ENCODE results near the gene TENM4. TPM values are rescaled to one million over a fixed set of nuclear protein-coding genes. Genes with fewer than 3 reads are reported as not detected.

The TENM4 gene
- total and polyA plus RNA-seq, 10 of the 15 experiments (the other 5 are each of a cell fraction or from before 2014, with no cell fraction given): 0.03 to 0.12 (median 0.06) TPM; not detected in 7

- BruUV-seq (replicated peaks): no TSS peak
- no peak overlapping the region for H3K4me3 ChIP-seq
- H3K27me3 ChIP-seq (replicated peaks in 1 of 2; ENCODE audit: control insufficient read depth in 2 of 2, insufficient read depth in 2 of 2, low read length in 1 of 2): no peaks in the 10 kb centered on the region; a peak in 1 of 4 replicates
- ChIA-PET SMC1A (ENCODE audit: uncharacterized antibody, unreplicated experiment) (no interaction called here), RAD21 (ENCODE audit: unreplicated experiment) (no interaction called here), POLR2A (no interaction called here), CTCF (no interaction called here)
- in situ Hi-C loops (cut with MboI): no loop called here
- H3K9ac ChIP-seq (ENCODE audit: control insufficient read depth, insufficient read depth, low read length): no peak overlapping the region
- H3K9me3 ChIP-seq (replicated peaks; ENCODE audit: control insufficient read depth, insufficient read depth, low read length): no peaks in the 10 kb centered on the region
- FAIRE-seq (no peak), ATAC-seq (no peak), DNase-seq (ENCODE audit: low read depth, low spot score) (no peak)
- no peaks in the 10 kb centered on the region for H3K36me3 ChIP-seq (ENCODE audit: control insufficient read depth in 2 of 2, insufficient read depth in 2 of 2, low read length in 1 of 2)
- no peak overlapping the region for H3K27ac ChIP-seq (ENCODE audit: control insufficient read depth, insufficient read depth)
- no peaks in the 10 kb centered on the region for H3K4me1 ChIP-seq (ENCODE audit: control insufficient read depth, insufficient read depth, low read length)
- H4K20me1 ChIP-seq (ENCODE audit: control insufficient read depth, insufficient read depth): no peaks in the 10 kb centered on the region
- WGBS (ENCODE audit: insufficient coverage, insufficient replicate concordance, low lambda C conversion rate, missing lambda C conversion rate): 43% methylated on average over 9 of the region's 9 CpGs
- no peak overlapping the region for H3K4me2 ChIP-seq (ENCODE audit: control insufficient read depth, insufficient read depth)
- no peaks in the 10 kb centered on the region for H3K79me2 ChIP-seq (ENCODE audit: control insufficient read depth, insufficient read depth, low read length)
- TF ChIP-seq FOS (IDR thresholded peaks at IDR 0.05; ENCODE audit: borderline replicate concordance, extremely low read depth, insufficient read length): no peak
- no peak for TF ChIP-seq HDAC2 (IDR thresholded peaks at IDR 0.05)
- no peak for TF ChIP-seq ATF3 (IDR thresholded peaks at IDR 0.05; ENCODE audit: borderline replicate concordance, extremely low read depth, low read depth, low read length)
- intact Hi-C loops (cut with micrococcal nuclease; ENCODE audit: unreplicated experiment): no loop called here
- H2AFZ ChIP-seq (ENCODE audit: control insufficient read depth, low read depth, low read length): no peak overlapping the region
These were observed 166.0 kb downstream of the TENM4 start for GRCh38 chr11:79274636-79275331.

- H3K27ac ChIP-seq (ENCODE audit: control insufficient read depth, insufficient read depth): no peak overlapping the region
- ChIA-PET SMC1A (ENCODE audit: uncharacterized antibody, unreplicated experiment) (no interaction called here), RAD21 (ENCODE audit: unreplicated experiment) (no interaction called here), POLR2A (no interaction called here), CTCF (no interaction called here)
- no TSS peak for BruUV-seq (replicated peaks)
- no peaks in the 10 kb centered on the region for H3K9me3 ChIP-seq (replicated peaks; ENCODE audit: control insufficient read depth, insufficient read depth, low read length)
- no peak overlapping the region for H3K4me2 ChIP-seq (ENCODE audit: control insufficient read depth, insufficient read depth)
- ATAC-seq: no peak
- H2AFZ ChIP-seq (ENCODE audit: control insufficient read depth, low read depth, low read length): no peak overlapping the region
- 26% methylated on average over 3 of the region's 3 CpGs for WGBS (ENCODE audit: insufficient coverage, insufficient replicate concordance, low lambda C conversion rate, missing lambda C conversion rate)
- in situ Hi-C loops (cut with MboI) (no loop called here), intact Hi-C loops (cut with micrococcal nuclease; ENCODE audit: unreplicated experiment) (no loop called here)
- no peak overlapping the region for H3K9ac ChIP-seq (ENCODE audit: control insufficient read depth, insufficient read depth, low read length)
- no peaks in the 10 kb centered on the region; a peak in 1 of 4 replicates for H3K27me3 ChIP-seq (replicated peaks in 1 of 2; ENCODE audit: control insufficient read depth in 2 of 2, insufficient read depth in 2 of 2, low read length in 1 of 2)
- H3K4me3 ChIP-seq: no peak overlapping the region
- H3K79me2 ChIP-seq (ENCODE audit: control insufficient read depth, insufficient read depth, low read length): no peaks in the 10 kb centered on the region
- no peak for DNase-seq (ENCODE audit: low read depth, low spot score)
- H4K20me1 ChIP-seq (ENCODE audit: control insufficient read depth, insufficient read depth): no peaks in the 10 kb centered on the region
- FAIRE-seq: no peak
- no peaks in the 10 kb centered on the region for H3K4me1 ChIP-seq (ENCODE audit: control insufficient read depth, insufficient read depth, low read length)
- H3K36me3 ChIP-seq (ENCODE audit: control insufficient read depth in 2 of 2, insufficient read depth in 2 of 2, low read length in 1 of 2): no peaks in the 10 kb centered on the region
- no peak for TF ChIP-seq SMARCA5 (IDR thresholded peaks at IDR 0.05)
- TF ChIP-seq PKNOX1 (IDR thresholded peaks at IDR 0.05): no peak
- no peak for TF ChIP-seq MEF2A (IDR thresholded peaks at IDR 0.05; ENCODE audit: insufficient read depth, low read depth, low read length)
- no peak for TF ChIP-seq SMC3 (IDR thresholded peaks at IDR 0.05; ENCODE audit: borderline replicate concordance, low read length)
- TF ChIP-seq SRF (IDR thresholded peaks at IDR 0.05; ENCODE audit: low read depth in 2 of 2, low read length in 2 of 2): no peak
- TF ChIP-seq DPF2 (IDR thresholded peaks at IDR 0.05): no peak
- no peak for TF ChIP-seq WRNIP1 (IDR thresholded peaks at IDR 0.05; ENCODE audit: borderline replicate concordance, low read depth, low read length)
- no peak for TF ChIP-seq TBL1XR1 (IDR thresholded peaks at IDR 0.05; ENCODE audit: low read depth, low read length)
- no peak for TF ChIP-seq BHLHE40 (IDR thresholded peaks at IDR 0.05; ENCODE audit: borderline replicate concordance in 1 of 2, low read depth in 2 of 2, low read length in 1 of 2)
- no peak for TF ChIP-seq FOXK2 (IDR thresholded peaks at IDR 0.05)
- no peak for TF ChIP-seq GABPA (IDR thresholded peaks at IDR 0.05; ENCODE audit: low read depth)
- TF ChIP-seq PML (IDR thresholded peaks at IDR 0.05; ENCODE audit: low read length): no peak
- TF ChIP-seq NFYB (IDR thresholded peaks at IDR 0.05; ENCODE audit: insufficient read depth, low read depth, low read length): no peak
- TF ChIP-seq GATAD2B (conservative IDR thresholded peaks at IDR 0.05; ENCODE audit: low read depth): no peak
- no peak for TF ChIP-seq KDM1A (IDR thresholded peaks at IDR 0.05; ENCODE audit: borderline replicate concordance)
- TF ChIP-seq RB1 (IDR thresholded peaks at IDR 0.05; ENCODE audit: borderline replicate concordance): no peak
These were observed 167.0 kb downstream of the TENM4 start for GRCh38 chr11:79273781-79274180.
